Neutrophil (primary cell): Measurements from ENCODE around the gene CCNF.
"Not testable (repeated sequence)": the region's sequence is repeated elsewhere in the genome, so short reads cannot be mapped to it uniquely, and the experiment has no call there.

Experiments used
- H3K27ac ChIP-seq: fragments of 200-600 bp; sonication (generic); 2 replicates; pipeline ENCODE4 v1.5.1; 2016; ENCODE audit warnings: mild to moderate bottlenecking, moderate library complexity
- H3K27me3 ChIP-seq: fragments of 200-600 bp; sonication (generic); 2 replicates; pipeline ENCODE4 v1.6.0; 2016; ENCODE audit warnings: mild to moderate bottlenecking
- H3K36me3 ChIP-seq: fragments of 200-600 bp; sonication (generic); 2 replicates; pipeline ENCODE4 v1.5.1; 2017
- H3K4me1 ChIP-seq, 2 experiments: fragments of 200-600 bp in 1 of 2; sonication (generic) in 1 of 2; 1 replicate in 1 of 2; 2 replicates in 1 of 2; pipeline versions ENCODE4 v1.5.1 to v1.6.1; 2013 to 2016; ENCODE audit warnings: low read depth in 1 of 2, low read length in 1 of 2, mild to moderate bottlenecking in 1 of 2, moderate library complexity in 1 of 2; ENCODE audit not compliant: control insufficient read depth in 1 of 2, insufficient read depth in 1 of 2
- H3K4me3 ChIP-seq, 2 experiments: fragments of 200-600 bp in 1 of 2; sonication (generic) in 1 of 2; 1 replicate in 1 of 2; 2 replicates in 1 of 2; pipeline ENCODE4 v1.5.1; 2013 to 2016; ENCODE audit warnings: low read depth in 1 of 2, low read length in 1 of 2, mild to moderate bottlenecking in 1 of 2, moderate library complexity in 1 of 2
- H3K9me3 ChIP-seq: fragments of 200-600 bp; sonication (generic); 2 replicates; pipeline ENCODE4 v1.5.1; 2016
- TF ChIP-seq, protein P1 (sequence below): fragments of 200-600 bp; sonication (generic); IDR thresholded peaks from 2 replicates; pipeline ENCODE4 v1.5.1; 2016; ENCODE audit warnings: antibody characterized with exemption

The CCNF gene, protein sequence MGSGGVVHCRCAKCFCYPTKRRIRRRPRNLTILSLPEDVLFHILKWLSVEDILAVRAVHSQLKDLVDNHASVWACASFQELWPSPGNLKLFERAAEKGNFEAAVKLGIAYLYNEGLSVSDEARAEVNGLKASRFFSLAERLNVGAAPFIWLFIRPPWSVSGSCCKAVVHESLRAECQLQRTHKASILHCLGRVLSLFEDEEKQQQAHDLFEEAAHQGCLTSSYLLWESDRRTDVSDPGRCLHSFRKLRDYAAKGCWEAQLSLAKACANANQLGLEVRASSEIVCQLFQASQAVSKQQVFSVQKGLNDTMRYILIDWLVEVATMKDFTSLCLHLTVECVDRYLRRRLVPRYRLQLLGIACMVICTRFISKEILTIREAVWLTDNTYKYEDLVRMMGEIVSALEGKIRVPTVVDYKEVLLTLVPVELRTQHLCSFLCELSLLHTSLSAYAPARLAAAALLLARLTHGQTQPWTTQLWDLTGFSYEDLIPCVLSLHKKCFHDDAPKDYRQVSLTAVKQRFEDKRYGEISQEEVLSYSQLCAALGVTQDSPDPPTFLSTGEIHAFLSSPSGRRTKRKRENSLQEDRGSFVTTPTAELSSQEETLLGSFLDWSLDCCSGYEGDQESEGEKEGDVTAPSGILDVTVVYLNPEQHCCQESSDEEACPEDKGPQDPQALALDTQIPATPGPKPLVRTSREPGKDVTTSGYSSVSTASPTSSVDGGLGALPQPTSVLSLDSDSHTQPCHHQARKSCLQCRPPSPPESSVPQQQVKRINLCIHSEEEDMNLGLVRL

DNA sequence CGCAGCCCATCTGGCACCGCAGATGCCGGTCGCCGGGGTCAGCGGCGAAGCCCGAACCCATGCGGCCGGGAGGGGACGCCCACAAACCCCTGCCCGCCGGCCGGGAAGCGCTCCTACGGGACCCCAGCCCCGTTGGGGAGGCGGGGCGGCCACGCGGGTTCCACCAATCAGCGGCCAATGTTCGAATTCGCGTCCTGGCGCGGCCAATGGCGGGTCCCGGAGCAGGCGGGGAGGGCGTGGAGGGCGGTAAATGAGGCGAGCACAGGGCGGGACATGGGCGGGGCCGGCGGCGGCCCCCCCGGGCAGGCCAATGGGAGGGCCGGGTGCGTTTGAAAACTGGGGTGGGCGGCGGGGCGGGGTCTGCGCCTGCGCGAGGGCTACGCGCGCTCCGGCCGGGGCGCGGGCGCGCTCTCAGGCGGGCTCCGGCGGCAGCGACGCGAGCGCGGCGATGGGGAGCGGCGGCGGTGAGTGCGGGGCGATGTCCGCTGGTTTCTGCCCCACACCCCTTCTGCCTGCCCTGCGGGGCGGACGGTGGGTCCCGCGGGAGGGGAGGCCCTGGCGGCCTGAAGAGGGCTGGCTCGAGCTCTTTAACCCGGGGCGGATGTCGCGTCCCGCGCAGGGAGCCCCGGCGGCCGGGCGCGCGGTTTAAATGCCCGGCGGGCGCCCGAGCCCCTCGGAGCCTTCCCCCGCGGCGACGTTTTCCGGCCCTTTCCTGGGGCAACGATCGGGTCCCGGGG, at the start of gene CCNF:
CCNF (plus strand) TSS at position 414 of the 737 bp plus-strand sequence; CDS start at position 449, 35 bp downstream.
- Histone ChIP-seq H3K4me3 (peak within 1 kb of the TSS; percentile 95 to 99), H3K4me1 (peaks cover 19 to 23% of the 10 kb centered on the region in 2 experiments)
- TF ChIP-seq, protein P1, sequence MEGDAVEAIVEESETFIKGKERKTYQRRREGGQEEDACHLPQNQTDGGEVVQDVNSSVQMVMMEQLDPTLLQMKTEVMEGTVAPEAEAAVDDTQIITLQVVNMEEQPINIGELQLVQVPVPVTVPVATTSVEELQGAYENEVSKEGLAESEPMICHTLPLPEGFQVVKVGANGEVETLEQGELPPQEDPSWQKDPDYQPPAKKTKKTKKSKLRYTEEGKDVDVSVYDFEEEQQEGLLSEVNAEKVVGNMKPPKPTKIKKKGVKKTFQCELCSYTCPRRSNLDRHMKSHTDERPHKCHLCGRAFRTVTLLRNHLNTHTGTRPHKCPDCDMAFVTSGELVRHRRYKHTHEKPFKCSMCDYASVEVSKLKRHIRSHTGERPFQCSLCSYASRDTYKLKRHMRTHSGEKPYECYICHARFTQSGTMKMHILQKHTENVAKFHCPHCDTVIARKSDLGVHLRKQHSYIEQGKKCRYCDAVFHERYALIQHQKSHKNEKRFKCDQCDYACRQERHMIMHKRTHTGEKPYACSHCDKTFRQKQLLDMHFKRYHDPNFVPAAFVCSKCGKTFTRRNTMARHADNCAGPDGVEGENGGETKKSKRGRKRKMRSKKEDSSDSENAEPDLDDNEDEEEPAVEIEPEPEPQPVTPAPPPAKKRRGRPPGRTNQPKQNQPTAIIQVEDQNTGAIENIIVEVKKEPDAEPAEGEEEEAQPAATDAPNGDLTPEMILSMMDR, result peak; percentile 32

GRCh38 chr16:2383501-2383900, 45.7 kb upstream of the CCNF start:
- H3K27ac ChIP-seq, result no peak overlapping the region
- no peaks in the 10 kb centered on the region for H3K9me3 ChIP-seq
- H3K36me3 ChIP-seq, result no peaks in the 10 kb centered on the region
- peaks cover 3 to 12% of the 10 kb centered on the region in 2 experiments for H3K4me1 ChIP-seq
- TF ChIP-seq, protein P1, result no peak
- no peak overlapping the region for H3K4me3 ChIP-seq
- H3K27me3 ChIP-seq, result peaks cover 5% of the 10 kb centered on the region

More for the DNA sequence above, at the start of gene CCNF:
- Histone ChIP-seq H3K27ac (peak within 1 kb of the TSS; percentile 47), H3K36me3 (peaks cover 5% of the 10 kb centered on the region), H3K9me3 (no peaks in the 10 kb centered on the region), H3K27me3 (peaks cover 10% of the 10 kb centered on the region)

- no peak overlapping the region for H3K4me3 ChIP-seq
- H3K36me3 ChIP-seq, result no peaks in the 10 kb centered on the region
- H3K9me3 ChIP-seq, result no peaks in the 10 kb centered on the region
- TF ChIP-seq, protein P1, result no peak
- no peak overlapping the region for H3K27ac ChIP-seq
- H3K27me3 ChIP-seq, result peaks cover 5% of the 10 kb centered on the region
- peaks cover 3 to 12% of the 10 kb centered on the region in 2 experiments for H3K4me1 ChIP-seq
Observed at GRCh38 chr16:2384426-2384825, 44.8 kb upstream of the CCNF start.

- Histone ChIP-seq H3K4me1 (peaks cover 3 to 12% of the 10 kb centered on the region in 2 experiments), H3K27ac (no peak overlapping the region), H3K9me3 (no peaks in the 10 kb centered on the region), H3K27me3 (peaks cover 5% of the 10 kb centered on the region), H3K4me3 (no peak overlapping the region), H3K36me3 (no peaks in the 10 kb centered on the region)
- TF ChIP-seq, protein P1, result no peak
Observed at GRCh38 chr16:2385190-2385836, 43.9 kb upstream of the CCNF start.

GRCh38 chr16:2385982-2386381, 43.3 kb upstream of the CCNF start:
- not testable (repeated sequence) for H3K4me3 ChIP-seq, H3K27me3 ChIP-seq, H3K9me3 ChIP-seq, H3K27ac ChIP-seq, H3K36me3 ChIP-seq
- H3K4me1 ChIP-seq, result peaks cover 3 to 12% of the 10 kb centered on the region in 2 experiments
